ENCODE measurements around the gene KRT83. TPM values are rescaled to one million over a fixed set of nuclear protein-coding genes. Genes with fewer than 3 reads are reported as not detected.
"Not testable (repeated sequence)": the region's sequence is repeated elsewhere in the genome, so short reads cannot be mapped to it uniquely, and the experiment has no call there.

Gene KRT83
- total RNA-seq, 2 experiments from 2014 or later = not detected

DNA sequence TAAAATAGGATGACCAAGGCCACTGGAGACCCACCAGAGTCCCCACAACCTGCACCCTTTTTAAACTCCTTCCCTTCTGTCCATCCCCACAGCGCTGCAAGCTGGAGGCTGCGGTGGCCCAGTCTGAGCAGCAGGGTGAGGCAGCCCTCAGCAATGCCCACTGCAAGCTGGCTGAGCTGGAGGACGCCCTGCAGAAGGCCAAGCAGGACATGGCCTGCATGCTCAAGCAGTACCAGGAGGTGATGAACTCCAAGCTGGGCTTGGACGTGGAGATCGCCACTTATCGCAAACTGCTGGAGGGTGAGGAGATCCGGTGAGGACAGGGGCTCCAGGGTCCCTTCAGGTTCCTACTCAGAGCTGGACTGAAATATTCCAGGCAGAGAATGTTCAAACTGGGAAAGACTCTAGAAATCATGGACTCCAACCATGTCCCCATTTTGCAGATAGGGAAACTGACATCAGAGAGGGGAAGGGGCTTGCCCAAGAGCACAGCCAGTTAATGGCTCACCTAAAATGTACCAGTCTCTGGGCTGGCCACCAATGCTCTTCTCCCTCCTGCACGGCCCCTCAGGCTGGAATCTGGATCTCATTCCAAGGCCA, 28.9 kb upstream of the KRT83 start:
- ChIA-PET POLR2A (no interaction called here), CTCF (interaction anchor here (0.7 to 1.3 kb wide), 3 partner anchors 12 to 38 kb away, joined by 3 to 5 read pairs (median 3); no protein-coding TSS in a partner anchor)
- DNase-seq = no peak
- no peaks in the 10 kb centered on the region for H3K9me3 Mint-ChIP-seq
- H3K27ac Mint-ChIP-seq = no peak overlapping the region
- H3K4me3 Mint-ChIP-seq = no peak overlapping the region
- peaks cover 8% of the 10 kb centered on the region for H3K4me1 Mint-ChIP-seq
- no peaks in the 10 kb centered on the region for H3K36me3 Mint-ChIP-seq (ENCODE audit: low read depth)
- H3K27me3 Mint-ChIP-seq = peaks cover 46% of the 10 kb centered on the region

DNA sequence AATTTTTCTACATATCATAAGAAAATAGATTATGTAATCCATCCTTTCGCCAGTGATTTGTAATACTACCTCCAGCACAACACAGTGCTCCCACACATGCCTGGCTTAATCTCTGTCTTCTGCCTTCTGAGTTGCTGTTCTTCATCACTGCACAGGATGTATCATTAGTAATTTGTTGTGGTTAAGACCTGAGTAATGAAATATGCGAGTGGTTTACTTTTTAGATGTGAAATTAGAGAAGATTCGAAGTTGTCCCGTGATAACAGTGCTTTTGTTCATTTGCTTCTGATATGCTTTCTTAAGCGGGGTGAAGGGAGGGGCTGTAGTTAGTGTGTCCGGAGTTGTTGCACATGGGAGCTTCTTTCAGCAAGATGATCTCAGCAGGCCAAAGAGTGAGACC, 28.0 kb upstream of the KRT83 start:
- Mint-ChIP-seq H3K27ac (no peak overlapping the region), H3K9me3 (no peaks in the 10 kb centered on the region), H3K4me1 (peaks cover 8% of the 10 kb centered on the region), H3K4me3 (no peak overlapping the region), H3K27me3 (peaks cover 44% of the 10 kb centered on the region), H3K36me3 (ENCODE audit: low read depth) (no peaks in the 10 kb centered on the region)
- ChIA-PET CTCF (interaction anchor here (1.1 kb wide), 1 partner anchor 13 kb away, joined by 5 read pairs; no protein-coding TSS in a partner anchor), POLR2A (no interaction called here)
- no peak for DNase-seq

DNA sequence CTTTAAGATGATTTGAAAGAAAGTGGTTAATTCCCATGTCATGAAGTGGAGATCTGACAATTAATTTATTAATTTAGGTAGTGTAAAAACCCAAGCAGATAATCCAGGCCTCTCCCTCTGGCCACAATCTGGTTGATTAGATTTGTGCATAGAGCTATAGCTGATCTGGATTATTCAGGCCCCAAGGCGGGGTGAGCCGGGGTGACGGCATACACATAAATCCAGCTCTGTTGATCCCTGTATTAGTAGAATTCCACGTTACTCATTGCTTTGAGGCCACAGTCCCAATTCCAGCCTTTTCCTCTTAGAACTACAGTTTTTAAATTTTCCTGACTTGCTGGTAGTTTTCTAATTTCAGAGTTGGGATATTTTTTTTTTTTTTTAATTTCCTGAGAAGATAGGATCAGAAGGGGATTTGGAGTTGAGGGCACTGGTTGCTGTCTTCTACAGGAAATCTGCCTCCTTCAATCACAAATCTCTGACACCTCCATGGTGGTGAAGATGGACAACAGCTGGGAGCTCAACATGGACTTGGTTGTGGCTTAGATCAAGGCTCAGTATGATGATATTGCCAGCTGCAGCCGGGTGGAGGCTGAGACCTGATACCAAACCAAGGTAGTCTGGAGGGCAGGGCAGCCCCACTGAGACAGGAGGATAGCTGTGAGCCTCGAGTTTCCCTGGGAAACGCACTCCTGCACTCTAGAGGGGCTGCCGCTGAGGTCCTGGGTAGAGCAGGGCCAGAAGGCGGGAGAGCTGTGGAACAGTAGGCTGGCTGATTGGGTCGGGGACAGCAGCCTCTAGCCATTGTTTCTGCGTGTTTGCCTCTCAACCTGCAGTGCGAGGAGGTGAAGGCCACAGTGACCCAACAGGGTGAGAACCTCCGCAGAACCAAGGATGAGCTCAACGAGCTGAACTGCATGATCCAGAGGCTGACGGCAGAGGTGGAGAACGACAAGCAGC, 26.6 kb upstream of the KRT83 start:
- Mint-ChIP-seq H3K27ac (no peak overlapping the region), H3K27me3 (peaks cover 34% of the 10 kb centered on the region), H3K36me3 (ENCODE audit: low read depth) (no peaks in the 10 kb centered on the region), H3K9me3 (no peaks in the 10 kb centered on the region), H3K4me3 (no peak overlapping the region), H3K4me1 (peaks cover 8% of the 10 kb centered on the region)
- ChIA-PET CTCF (interaction anchor here (0.7 kb wide), 1 partner anchor 82 kb away, joined by 3 read pairs; no protein-coding TSS in a partner anchor), POLR2A (no interaction called here)
- no peak for DNase-seq

DNA sequence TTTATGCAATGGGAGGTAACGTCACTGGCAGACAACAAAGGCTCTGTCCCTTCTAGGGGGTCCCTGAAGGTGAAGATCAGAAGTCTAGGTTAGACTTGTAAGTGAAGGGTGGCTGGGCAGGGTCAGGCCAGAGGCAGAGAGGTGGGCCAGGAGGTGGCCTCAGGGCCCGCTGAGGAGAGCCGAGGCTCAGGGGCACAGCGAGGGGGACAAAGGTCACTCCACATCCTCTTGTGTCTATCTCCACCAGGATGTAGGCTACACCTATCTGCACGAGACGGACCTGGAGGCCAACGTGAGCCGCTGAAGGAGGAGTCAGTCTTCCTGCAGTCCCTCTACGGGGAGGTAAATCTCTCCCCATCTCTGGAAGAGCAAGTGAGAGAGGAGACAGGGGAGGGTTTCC, 25.8 kb upstream of the KRT83 start:
- Mint-ChIP-seq H3K9me3 (no peaks in the 10 kb centered on the region), H3K36me3 (ENCODE audit: low read depth) (no peaks in the 10 kb centered on the region), H3K27me3 (peaks cover 30% of the 10 kb centered on the region), H3K27ac (no peak overlapping the region), H3K4me3 (no peak overlapping the region), H3K4me1 (peaks cover 7% of the 10 kb centered on the region)
- ChIA-PET POLR2A (no interaction called here), CTCF (no interaction called here)
- no peak for DNase-seq

DNA sequence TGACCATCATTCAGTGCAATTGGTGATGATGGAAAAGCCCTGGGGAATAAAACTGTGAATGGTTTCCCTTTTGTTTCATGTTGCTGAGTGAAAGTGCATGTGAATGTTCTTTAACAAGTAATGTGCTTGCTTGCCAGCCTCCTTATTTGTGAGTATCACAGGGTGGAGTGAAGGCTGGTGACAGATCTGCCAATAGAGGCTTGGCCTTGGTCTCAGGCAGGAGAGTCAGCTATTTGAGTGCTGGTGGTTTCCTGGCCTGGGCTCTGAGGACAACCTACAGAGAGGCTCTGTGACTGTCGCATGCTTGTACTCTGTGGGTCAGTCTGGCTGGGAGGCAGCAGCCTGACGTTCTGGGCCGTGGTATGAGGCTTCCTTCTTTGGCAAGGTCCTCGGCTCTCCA, 25.4 kb upstream of the KRT83 start:
- no peak overlapping the region for H3K27ac Mint-ChIP-seq
- peaks cover 4% of the 10 kb centered on the region for H3K4me1 Mint-ChIP-seq
- H3K9me3 Mint-ChIP-seq = no peaks in the 10 kb centered on the region
- no peak overlapping the region for H3K4me3 Mint-ChIP-seq
- no peaks in the 10 kb centered on the region for H3K36me3 Mint-ChIP-seq (ENCODE audit: low read depth)
- POLR2A ChIA-PET = no interaction called here
- H3K27me3 Mint-ChIP-seq = peaks cover 31% of the 10 kb centered on the region
- CTCF ChIA-PET = no interaction called here
- DNase-seq = no peak

DNA sequence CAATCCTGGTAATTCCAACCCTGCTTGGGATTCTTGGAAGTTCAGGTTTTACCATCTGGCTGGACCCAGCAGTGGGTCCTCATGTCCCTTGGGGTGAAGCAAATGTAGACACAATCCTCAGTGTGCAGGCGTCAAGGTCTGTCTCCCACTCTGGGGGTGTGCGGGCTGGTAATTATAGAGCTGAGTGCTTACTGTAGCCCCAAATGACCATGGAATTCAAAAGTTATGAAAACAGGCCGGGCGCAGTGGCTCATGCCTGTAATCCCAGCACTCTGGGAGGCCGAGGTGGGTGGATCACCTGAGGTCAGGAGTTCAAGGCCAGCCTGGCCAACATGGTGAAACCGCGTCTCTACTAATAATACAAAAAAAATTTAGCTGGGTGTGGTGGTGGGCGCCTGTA, 23.8 kb upstream of the KRT83 start:
- H3K27ac Mint-ChIP-seq; DNase-seq; H3K4me1 Mint-ChIP-seq; H3K4me3 Mint-ChIP-seq; CTCF ChIA-PET; H3K36me3 Mint-ChIP-seq (ENCODE audit: low read depth); H3K9me3 Mint-ChIP-seq; POLR2A ChIA-PET: not testable (repeated sequence)
- peaks cover 27% of the 10 kb centered on the region for H3K27me3 Mint-ChIP-seq

DNA sequence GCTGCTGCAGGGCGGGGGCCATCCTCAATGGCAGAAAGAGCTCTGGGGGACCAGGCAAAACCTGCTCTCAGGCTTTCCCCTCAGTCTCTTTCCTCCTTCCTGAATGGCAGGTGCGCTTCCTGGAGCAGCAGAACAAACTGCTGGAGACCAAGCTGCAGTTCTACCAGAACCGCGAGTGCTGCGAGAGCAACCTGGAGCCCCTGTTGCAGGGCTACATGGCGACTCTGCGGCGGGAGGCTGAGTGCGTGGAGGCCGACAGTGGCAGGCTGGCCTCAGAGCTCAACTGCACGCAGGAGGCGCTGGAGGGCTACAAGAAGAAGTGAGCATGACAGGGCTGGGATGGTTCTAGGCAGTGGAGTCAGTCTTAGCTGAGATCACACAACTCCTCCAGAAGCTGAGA, 22.9 kb upstream of the KRT83 start:
- peaks cover 23% of the 10 kb centered on the region for H3K27me3 Mint-ChIP-seq
- H3K36me3 Mint-ChIP-seq (ENCODE audit: low read depth) = no peaks in the 10 kb centered on the region
- no peak for DNase-seq
- no peak overlapping the region for H3K27ac Mint-ChIP-seq
- POLR2A ChIA-PET = no interaction called here
- H3K4me3 Mint-ChIP-seq = no peak overlapping the region
- no peaks in the 10 kb centered on the region for H3K9me3 Mint-ChIP-seq
- H3K4me1 Mint-ChIP-seq = no peaks in the 10 kb centered on the region
- CTCF ChIA-PET = interaction anchor here (1.2 kb wide), 1 partner anchor 541 kb away, joined by 3 read pairs; no protein-coding TSS in a partner anchor

DNA sequence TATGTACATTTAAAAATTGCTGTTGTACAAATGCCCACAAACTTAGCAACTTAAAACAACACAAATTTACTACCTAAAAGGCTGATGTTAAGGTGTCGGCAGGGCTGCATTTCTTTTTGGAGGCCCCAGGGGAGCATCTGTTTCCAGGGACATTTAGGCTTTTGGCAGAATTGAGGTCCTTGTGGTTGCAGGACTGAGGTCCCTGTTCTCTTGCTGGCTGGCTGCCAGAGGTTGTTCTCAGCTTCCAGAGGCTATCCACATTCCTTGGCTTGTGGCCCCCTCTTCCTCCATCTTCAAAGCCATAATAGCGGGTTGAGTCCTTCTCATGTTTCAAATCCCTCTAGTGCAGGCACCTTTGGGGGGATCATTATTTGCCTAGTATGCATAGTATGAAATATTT, 22.4 kb upstream of the KRT83 start:
- no peaks in the 10 kb centered on the region for H3K9me3 Mint-ChIP-seq
- no peaks in the 10 kb centered on the region for H3K36me3 Mint-ChIP-seq (ENCODE audit: low read depth)
- H3K4me1 Mint-ChIP-seq = no peaks in the 10 kb centered on the region
- H3K4me3 Mint-ChIP-seq = no peak overlapping the region
- CTCF ChIA-PET = interaction anchor here (1.2 kb wide), 1 partner anchor 541 kb away, joined by 3 read pairs; no protein-coding TSS in a partner anchor
- H3K27ac Mint-ChIP-seq = no peak overlapping the region
- DNase-seq = no peak
- peaks cover 25% of the 10 kb centered on the region for H3K27me3 Mint-ChIP-seq
- POLR2A ChIA-PET = no interaction called here

DNA sequence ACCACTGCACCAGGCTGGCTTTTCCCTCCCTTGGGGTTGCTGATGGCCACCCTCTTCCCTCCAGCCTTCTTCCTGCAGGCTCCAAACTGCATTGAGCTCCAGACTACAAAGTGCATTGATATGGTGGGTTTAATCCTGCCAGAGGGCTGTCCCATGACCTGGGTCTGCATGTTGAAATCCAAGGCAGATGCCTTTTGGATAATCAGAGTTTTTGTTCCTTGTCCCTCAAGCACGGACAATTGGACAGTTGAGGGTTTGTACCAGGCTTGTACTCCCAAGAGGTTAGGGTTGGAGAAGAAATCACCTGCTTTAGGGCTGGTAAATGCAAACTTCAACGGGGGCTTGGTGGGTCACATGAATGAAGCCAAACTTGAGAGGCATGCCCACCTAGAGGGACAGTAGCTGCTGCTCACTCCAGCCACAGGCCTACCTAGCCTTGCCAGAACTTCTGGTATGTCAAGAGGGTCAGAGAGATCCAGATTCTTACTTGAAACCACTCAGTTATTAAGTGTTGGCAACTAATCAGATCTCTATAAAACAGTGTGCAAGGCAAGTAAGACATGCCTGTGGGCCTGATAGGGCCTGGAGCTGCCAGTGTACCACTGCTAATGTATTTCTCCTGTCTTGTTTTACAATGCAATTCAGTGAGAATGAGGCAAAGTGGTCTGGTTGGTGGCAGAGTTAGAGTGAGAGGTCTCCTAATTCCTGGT, 21.7 kb upstream of the KRT83 start:
- CTCF ChIA-PET = no interaction called here

DNA sequence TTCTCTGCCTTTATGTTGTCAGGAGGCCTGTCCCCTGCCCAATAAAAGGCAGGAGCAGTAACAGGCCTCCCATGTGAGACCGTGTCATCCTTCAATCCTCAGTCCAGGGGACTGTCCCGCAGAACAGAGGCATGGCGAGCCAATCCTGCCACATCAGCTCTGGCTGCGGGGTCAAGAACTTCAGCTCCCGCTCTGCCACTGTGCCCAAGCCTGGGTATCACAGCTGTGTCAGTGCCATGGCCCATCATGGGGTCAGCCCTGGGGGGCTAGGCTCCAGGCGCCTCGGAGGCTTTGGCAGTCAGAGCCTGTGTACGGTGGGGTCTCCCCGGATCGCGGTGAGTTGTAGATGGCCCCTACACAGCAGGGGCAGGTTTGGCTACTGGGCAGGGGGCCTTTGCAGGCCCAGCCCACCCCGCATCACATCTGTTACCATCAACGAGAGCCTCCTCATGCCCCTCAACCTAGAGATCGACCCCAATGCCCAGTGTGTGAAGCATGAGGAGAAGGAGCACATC, 19.9 kb upstream of the KRT83 start:
- peaks cover 8% of the 10 kb centered on the region for H3K4me1 Mint-ChIP-seq
- DNase-seq = no peak
- H3K27me3 Mint-ChIP-seq = peaks cover 20% of the 10 kb centered on the region
- CTCF ChIA-PET = interaction anchor here (1.4 kb wide), 1 partner anchor 62 kb away, joined by 3 read pairs; no protein-coding TSS in a partner anchor
- no peaks in the 10 kb centered on the region for H3K36me3 Mint-ChIP-seq (ENCODE audit: low read depth)
- H3K27ac Mint-ChIP-seq = no peak overlapping the region
- no peak overlapping the region for H3K4me3 Mint-ChIP-seq
- POLR2A ChIA-PET = no interaction called here
- H3K9me3 Mint-ChIP-seq = no peaks in the 10 kb centered on the region

More for the DNA sequence above, 21.7 kb upstream of the KRT83 start:
- Mint-ChIP-seq H3K27ac (no peak overlapping the region), H3K4me3 (no peak overlapping the region), H3K36me3 (ENCODE audit: low read depth) (no peaks in the 10 kb centered on the region), H3K9me3 (no peaks in the 10 kb centered on the region), H3K4me1 (no peaks in the 10 kb centered on the region), H3K27me3 (peaks cover 23% of the 10 kb centered on the region)
- no peak for DNase-seq
- POLR2A ChIA-PET = no interaction called here

DNA sequence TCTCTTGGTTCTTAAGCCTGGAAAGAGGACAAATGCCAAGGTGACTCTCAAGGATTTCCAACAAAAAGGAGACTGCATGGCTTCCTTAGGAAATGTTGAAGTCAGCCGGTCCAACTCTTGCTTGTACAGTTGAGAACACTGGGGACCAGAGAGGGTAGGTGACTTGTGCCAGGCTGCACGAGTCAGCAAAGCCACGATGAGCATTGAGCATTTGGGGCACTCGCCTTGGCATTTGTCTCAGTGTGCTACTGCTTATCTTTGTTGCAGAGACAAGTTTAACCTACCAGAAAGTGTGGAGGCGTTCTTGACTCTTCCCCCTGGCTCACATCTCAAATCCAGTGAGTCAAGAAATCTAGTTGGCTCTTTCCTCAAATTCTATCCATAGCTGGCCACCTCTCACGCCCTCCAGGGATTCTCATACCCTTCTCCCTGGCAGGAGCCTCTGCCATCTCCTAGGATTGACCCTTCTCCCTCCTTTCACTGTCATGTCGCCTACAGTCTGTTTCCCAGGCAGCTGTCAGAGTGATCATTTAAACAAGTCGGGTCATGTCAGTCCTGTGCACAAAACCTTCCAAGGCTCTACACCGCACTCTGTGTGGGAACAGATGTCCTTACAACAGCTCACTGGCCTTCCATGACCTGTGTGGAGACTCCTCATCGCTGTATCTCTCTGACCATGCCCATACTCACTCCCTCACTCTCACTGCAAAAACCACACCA, 17.2 kb upstream of the KRT83 start:
- H3K9me3 Mint-ChIP-seq = no peaks in the 10 kb centered on the region
- H3K27ac Mint-ChIP-seq = no peak overlapping the region
- CTCF ChIA-PET = interaction anchor here (0.9 to 2.7 kb wide), 2 partner anchors 11 to 26 kb away, joined by 3 to 10 read pairs; no protein-coding TSS in a partner anchor
- H3K27me3 Mint-ChIP-seq = peaks cover 14% of the 10 kb centered on the region
- POLR2A ChIA-PET = no interaction called here
- DNase-seq = no peak
- H3K4me1 Mint-ChIP-seq = peaks cover 8% of the 10 kb centered on the region
- no peak overlapping the region for H3K4me3 Mint-ChIP-seq
- no peaks in the 10 kb centered on the region for H3K36me3 Mint-ChIP-seq (ENCODE audit: low read depth)

DNA sequence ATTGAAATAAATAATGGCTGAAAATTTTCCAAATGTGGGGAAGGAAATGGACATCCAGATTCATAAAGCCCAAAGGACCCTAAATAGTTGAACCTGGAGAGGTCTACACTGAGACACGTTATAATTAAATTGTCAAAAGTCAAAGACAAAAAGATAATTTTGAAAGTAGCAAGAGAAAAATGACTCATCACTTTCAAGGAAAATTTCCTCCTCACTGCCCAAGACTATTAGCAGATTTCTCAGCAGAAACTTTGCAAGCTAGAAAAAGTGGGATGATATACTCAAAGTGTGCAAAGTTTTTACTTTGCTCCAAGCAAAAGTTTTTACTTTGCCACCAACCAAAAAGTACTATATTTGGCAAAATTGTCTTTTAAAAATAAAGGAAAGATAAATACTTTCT, 15.9 kb upstream of the KRT83 start:
- peaks cover 17% of the 10 kb centered on the region for H3K27me3 Mint-ChIP-seq
- POLR2A ChIA-PET = no interaction called here
- H3K36me3 Mint-ChIP-seq (ENCODE audit: low read depth) = no peaks in the 10 kb centered on the region
- no peak overlapping the region for H3K4me3 Mint-ChIP-seq
- DNase-seq = no peak
- CTCF ChIA-PET = interaction anchor here (1.8 kb wide), 2 partner anchors 9 to 58 kb away, joined by 4 to 10 read pairs; no protein-coding TSS in a partner anchor
- peaks cover 8% of the 10 kb centered on the region for H3K4me1 Mint-ChIP-seq
- H3K27ac Mint-ChIP-seq = no peak overlapping the region
- no peaks in the 10 kb centered on the region for H3K9me3 Mint-ChIP-seq

All from activated CD4-positive, alpha-beta memory T cell treated with anti-CD3 and anti-CD28 coated beads, Interleukin-2, amount 10 ng/mL, durations not matched to agents 7 days and 5 days (primary cell).